OCI-LY3 (cell line): ENCODE results near the gene GUCY1A2.

ENCODE experiments used
- CTCF ChIP-seq: fragments of 200-600, 300-600 bp; sonication (generic); IDR thresholded peaks from 2 replicates; pipeline ENCODE4 v1.5.1; 2014; ENCODE audit warnings: antibody characterized with exemption, low read length, low read depth
- EZH2phosphoT487 ChIP-seq: fragments of 200-600 bp; shearing (Covaris generic); IDR thresholded peaks from 2 replicates; pipeline ENCODE4 v1.6.1; 2018; ENCODE audit warnings: antibody characterized with exemption, mixed run types, low read depth

GRCh38 chr11:107050121-107050520 is 31.8 kb upstream of the GUCY1A2 start:
- no peak for TF ChIP-seq EZH2phosphoT487
- TF ChIP-seq CTCF: no peak
